RWPE2 (cell line): ENCODE measurements around the gene ADNP.

Experiments used
- ATAC-seq: fragments of 200-7000 bp; cut with Tn5 transposase; 3 replicates; pipeline ENCODE4 v1.9.1; 2021; ENCODE audit warnings: low read depth
- DNase-seq: peaks from one replicate; pipeline ENCODE4 v3.0.0-alpha.2; 2020; ENCODE audit warnings: low spot score
- H3K27ac ChIP-seq: fragments of 450-650 bp; 2 replicates; pipeline ENCODE4 v1.5.1; 2017; ENCODE audit warnings: mild to moderate bottlenecking; ENCODE audit not compliant: poor library complexity, severe bottlenecking
- H3K27me3 ChIP-seq: fragments of 250-450 bp; sonication (Bioruptor Pico); 2 replicates; pipeline ENCODE4 v1.5.1; 2021; ENCODE audit warnings: mild to moderate bottlenecking, moderate library complexity; ENCODE audit not compliant: insufficient read depth, poor library complexity, severe bottlenecking
- H3K36me3 ChIP-seq: fragments of 250-450 bp; sonication (Bioruptor Pico); 2 replicates; pipeline ENCODE4 v1.5.1; 2020; ENCODE audit warnings: low read depth, mild to moderate bottlenecking, moderate library complexity
- H3K4me1 ChIP-seq: fragments of 250-450 bp; sonication (Bioruptor Pico); 2 replicates; pipeline ENCODE4 v1.5.1; 2021; ENCODE audit warnings: mild to moderate bottlenecking, moderate library complexity; ENCODE audit not compliant: insufficient read depth, poor library complexity, severe bottlenecking
- H3K4me3 ChIP-seq: fragments of 250-450 bp; sonication (Bioruptor Pico); 2 replicates; pipeline ENCODE4 v1.5.1; 2021; ENCODE audit warnings: mild to moderate bottlenecking, moderate library complexity; ENCODE audit not compliant: severe bottlenecking
- H3K9me3 ChIP-seq: fragments of 250-450 bp; sonication (Bioruptor Pico); 2 replicates; pipeline ENCODE4 v1.5.1; 2021; ENCODE audit warnings: mild to moderate bottlenecking, moderate library complexity; ENCODE audit not compliant: severe bottlenecking
- CTCF ChIP-seq: fragments of 450-650 bp; IDR thresholded peaks from one replicate; pipeline ENCODE4 v1.5.1; 2017; ENCODE audit warnings: mild to moderate bottlenecking, moderate library complexity; ENCODE audit not compliant: poor library complexity, severe bottlenecking

Gene ADNP

GRCh38 chr20:50866036-50866685 is 65.1 kb downstream of the ADNP start:
- TF ChIP-seq CTCF = no peak
- H3K4me3 ChIP-seq = no peak overlapping the region
- no peaks in the 10 kb centered on the region for H3K27me3 ChIP-seq
- DNase-seq = no peak
- no peak for ATAC-seq
- H3K27ac ChIP-seq = no peak overlapping the region
- no peaks in the 10 kb centered on the region for H3K9me3 ChIP-seq
- no peaks in the 10 kb centered on the region for H3K36me3 ChIP-seq
- H3K4me1 ChIP-seq = peaks cover 19% of the 10 kb centered on the region

DNA sequence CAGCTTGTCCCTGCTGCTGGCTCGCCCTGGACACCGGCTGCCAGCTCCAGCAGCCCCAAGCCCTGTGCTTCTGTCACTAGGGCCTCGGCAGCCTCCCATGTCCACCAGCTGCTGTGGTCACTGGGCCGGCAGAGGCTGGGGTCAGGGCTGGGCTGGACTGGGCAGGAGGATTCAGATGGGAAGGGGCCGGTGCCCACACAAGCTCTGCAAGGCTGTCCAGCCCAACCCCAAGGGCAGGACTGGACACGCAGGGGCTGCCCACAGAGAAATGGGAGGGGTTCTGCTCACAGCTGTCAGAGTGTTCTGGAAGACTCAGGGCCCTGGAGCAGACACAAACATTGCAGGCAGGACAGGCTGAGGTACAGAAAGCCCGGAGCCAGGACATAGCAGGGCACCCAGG is 65.6 kb downstream of the ADNP start:
- Histone ChIP-seq H3K27ac (no peak overlapping the region), H3K36me3 (no peaks in the 10 kb centered on the region), H3K4me1 (peaks cover 19% of the 10 kb centered on the region), H3K27me3 (no peaks in the 10 kb centered on the region), H3K9me3 (no peaks in the 10 kb centered on the region), H3K4me3 (no peak overlapping the region)
- no peak for TF ChIP-seq CTCF
- DNase-seq (peak; percentile 86), ATAC-seq (peak; percentile 64)

GRCh38 chr20:50865114-50865513 is 66.1 kb downstream of the ADNP start:
- DNase-seq (no peak), ATAC-seq (no peak)
- Histone ChIP-seq H3K4me3 (no peak overlapping the region), H3K36me3 (no peaks in the 10 kb centered on the region), H3K4me1 (peaks cover 19% of the 10 kb centered on the region), H3K9me3 (no peaks in the 10 kb centered on the region), H3K27ac (no peak overlapping the region), H3K27me3 (no peaks in the 10 kb centered on the region)
- TF ChIP-seq CTCF = no peak

GRCh38 chr20:50862546-50862945 is 68.7 kb downstream of the ADNP start:
- peak; percentile 11; the same call in 2 of the 3 replicates for ATAC-seq
- H3K4me3 ChIP-seq = no peak overlapping the region
- DNase-seq = no peak
- TF ChIP-seq CTCF = no peak
- no peaks in the 10 kb centered on the region for H3K36me3 ChIP-seq
- H3K27ac ChIP-seq = no peak overlapping the region
- H3K4me1 ChIP-seq = peaks cover 10% of the 10 kb centered on the region
- H3K9me3 ChIP-seq = no peaks in the 10 kb centered on the region
- H3K27me3 ChIP-seq = no peaks in the 10 kb centered on the region

- TF ChIP-seq CTCF = no peak
- Histone ChIP-seq H3K27me3 (no peaks in the 10 kb centered on the region), H3K9me3 (no peaks in the 10 kb centered on the region), H3K36me3 (no peaks in the 10 kb centered on the region), H3K27ac (no peak overlapping the region), H3K4me3 (no peak overlapping the region), H3K4me1 (peaks cover 12% of the 10 kb centered on the region)
- no peak for DNase-seq
- ATAC-seq = no peak
Observed at GRCh38 chr20:50861012-50861411, 70.2 kb downstream of the ADNP start.
